Measurements from ENCODE around the gene CPTP. TPM values are rescaled to one million over a fixed set of nuclear protein-coding genes. Genes with fewer than 3 reads are reported as not detected.

CPTP gene
- total RNA-seq, 2 donors from 2014 or later, result 15.6 to 33.0 TPM

DNA sequence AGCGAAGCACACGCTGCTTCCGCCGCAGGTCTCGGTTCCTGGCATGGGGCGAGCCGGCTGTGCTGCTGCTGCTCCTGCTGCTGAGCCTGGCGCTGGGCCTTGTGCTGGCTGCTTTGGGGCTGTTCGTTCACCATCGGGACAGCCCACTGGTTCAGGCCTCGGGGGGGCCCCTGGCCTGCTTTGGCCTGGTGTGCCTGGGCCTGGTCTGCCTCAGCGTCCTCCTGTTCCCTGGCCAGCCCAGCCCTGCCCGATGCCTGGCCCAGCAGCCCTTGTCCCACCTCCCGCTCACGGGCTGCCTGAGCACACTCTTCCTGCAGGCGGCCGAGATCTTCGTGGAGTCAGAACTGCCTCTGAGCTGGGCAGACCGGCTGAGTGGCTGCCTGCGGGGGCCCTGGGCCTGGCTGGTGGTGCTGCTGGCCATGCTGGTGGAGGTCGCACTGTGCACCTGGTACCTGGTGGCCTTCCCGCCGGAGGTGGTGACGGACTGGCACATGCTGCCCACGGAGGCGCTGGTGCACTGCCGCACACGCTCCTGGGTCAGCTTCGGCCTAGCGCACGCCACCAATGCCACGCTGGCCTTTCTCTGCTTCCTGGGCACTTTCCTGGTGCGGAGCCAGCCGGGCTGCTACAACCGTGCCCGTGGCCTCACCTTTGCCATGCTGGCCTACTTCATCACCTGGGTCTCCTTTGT, 9.1 kb downstream of the CPTP start:
- Histone ChIP-seq H3K4me1 (peaks cover 10% of the 10 kb centered on the region), H3K27me3 (no peaks in the 10 kb centered on the region), H3K9me3 (no peaks in the 10 kb centered on the region), H3K27ac (no peak overlapping the region), H3K4me3 (no peak overlapping the region), H3K36me3 (replicated peaks in 1 of 2; ENCODE audit: insufficient read depth in 1 of 2, low read depth in 2 of 2) (peaks cover 0 to 4% of the 10 kb centered on the region in 2 donors)
- WGBS, 2 donors, result 70 to 78% methylated on average over 15 to 35 of the region's 36 CpGs
- DNase-seq, result peak in 2 of 4 donors; percentile 57 to 62
- TF ChIP-seq POLR2A (IDR thresholded peaks at IDR 0.05), result no peak
- TF ChIP-seq, protein P1, sequence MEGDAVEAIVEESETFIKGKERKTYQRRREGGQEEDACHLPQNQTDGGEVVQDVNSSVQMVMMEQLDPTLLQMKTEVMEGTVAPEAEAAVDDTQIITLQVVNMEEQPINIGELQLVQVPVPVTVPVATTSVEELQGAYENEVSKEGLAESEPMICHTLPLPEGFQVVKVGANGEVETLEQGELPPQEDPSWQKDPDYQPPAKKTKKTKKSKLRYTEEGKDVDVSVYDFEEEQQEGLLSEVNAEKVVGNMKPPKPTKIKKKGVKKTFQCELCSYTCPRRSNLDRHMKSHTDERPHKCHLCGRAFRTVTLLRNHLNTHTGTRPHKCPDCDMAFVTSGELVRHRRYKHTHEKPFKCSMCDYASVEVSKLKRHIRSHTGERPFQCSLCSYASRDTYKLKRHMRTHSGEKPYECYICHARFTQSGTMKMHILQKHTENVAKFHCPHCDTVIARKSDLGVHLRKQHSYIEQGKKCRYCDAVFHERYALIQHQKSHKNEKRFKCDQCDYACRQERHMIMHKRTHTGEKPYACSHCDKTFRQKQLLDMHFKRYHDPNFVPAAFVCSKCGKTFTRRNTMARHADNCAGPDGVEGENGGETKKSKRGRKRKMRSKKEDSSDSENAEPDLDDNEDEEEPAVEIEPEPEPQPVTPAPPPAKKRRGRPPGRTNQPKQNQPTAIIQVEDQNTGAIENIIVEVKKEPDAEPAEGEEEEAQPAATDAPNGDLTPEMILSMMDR (IDR thresholded peaks at IDR 0.05), result peak in 2 of 7 experiments; percentile 3 to 6
- no peak for ATAC-seq
- intact Hi-C loops (cut with DNase I), result no loop called here

DNA sequence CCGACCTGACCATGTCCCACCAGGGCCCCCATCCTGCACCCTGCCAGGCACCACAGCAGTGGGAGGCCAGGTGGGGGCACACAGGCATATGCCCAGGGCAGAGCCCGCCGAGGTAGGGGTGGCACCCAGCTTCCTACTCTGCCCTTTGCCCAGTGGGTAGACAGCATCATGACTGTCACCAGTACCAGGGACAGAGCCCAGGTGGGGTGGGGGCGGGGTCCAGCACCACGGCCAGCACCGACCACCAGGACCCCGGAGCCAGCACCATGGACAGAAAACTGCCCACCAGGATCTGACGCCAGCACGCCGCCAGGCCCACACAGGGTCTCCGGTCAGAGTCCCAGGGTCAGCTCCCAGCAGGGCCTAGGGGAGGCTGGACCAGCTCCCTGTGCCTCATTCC, 10.2 kb downstream of the CPTP start:
- intact Hi-C loops (cut with DNase I), result no loop called here
- DNase-seq (no peak), ATAC-seq (no peak)
- Histone ChIP-seq H3K36me3 (replicated peaks in 1 of 2; ENCODE audit: insufficient read depth in 1 of 2, low read depth in 2 of 2) (peaks cover 0 to 10% of the 10 kb centered on the region in 2 donors), H3K27me3 (no peaks in the 10 kb centered on the region), H3K9me3 (no peaks in the 10 kb centered on the region), H3K4me3 (no peak overlapping the region), H3K27ac (no peak overlapping the region), H3K4me1 (peaks cover 10% of the 10 kb centered on the region)
- WGBS, 2 donors, result 77 to 80% methylated on average over 1 to 9 of the region's 11 CpGs
- TF ChIP-seq, protein P1 (IDR thresholded peaks at IDR 0.05), result no peak
- no peak for TF ChIP-seq POLR2A (IDR thresholded peaks at IDR 0.05)

GRCh38 chr1:1335283-1335682, 10.7 kb downstream of the CPTP start:
- peaks cover 0 to 10% of the 10 kb centered on the region in 2 donors for H3K36me3 ChIP-seq (replicated peaks in 1 of 2; ENCODE audit: insufficient read depth in 1 of 2, low read depth in 2 of 2)
- no peaks in the 10 kb centered on the region for H3K27me3 ChIP-seq
- H3K4me1 ChIP-seq, result peaks cover 10% of the 10 kb centered on the region
- H3K4me3 ChIP-seq, result no peak overlapping the region
- intact Hi-C loops (cut with DNase I), result no loop called here
- DNase-seq, result no peak
- TF ChIP-seq POLR2A (IDR thresholded peaks at IDR 0.05), result no peak
- TF ChIP-seq, protein P1 (IDR thresholded peaks at IDR 0.05), result no peak
- 79 to 82% methylated on average over 12 to 16 of the region's 16 CpGs for WGBS, 2 donors
- ATAC-seq, result no peak
- no peaks in the 10 kb centered on the region for H3K9me3 ChIP-seq
- H3K27ac ChIP-seq, result no peak overlapping the region

DNA sequence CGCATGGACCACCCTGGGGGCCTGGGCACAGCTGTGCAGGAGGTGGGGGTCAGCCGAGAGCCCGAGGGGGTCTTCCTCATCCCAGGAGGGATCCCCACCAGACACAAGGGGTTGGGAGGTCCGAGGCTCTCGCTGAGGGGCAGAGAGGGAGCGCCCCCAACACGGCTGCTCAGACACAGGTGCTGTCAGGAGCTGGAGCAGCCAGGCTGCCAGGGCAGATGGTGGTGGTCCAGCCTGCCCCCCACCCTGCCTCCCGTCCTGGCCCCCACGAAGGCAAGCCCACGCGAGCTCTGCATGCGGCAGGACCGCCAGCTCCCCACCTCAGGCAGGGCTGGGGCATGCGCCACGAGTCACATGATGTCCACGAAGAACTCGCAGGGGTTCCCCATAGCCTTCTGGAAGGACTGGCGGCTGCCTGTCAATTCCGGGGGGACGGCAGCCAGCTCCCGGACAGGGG, 11.2 kb downstream of the CPTP start:
- Histone ChIP-seq H3K4me3 (no peak overlapping the region), H3K27me3 (no peaks in the 10 kb centered on the region), H3K9me3 (no peaks in the 10 kb centered on the region), H3K36me3 (replicated peaks in 1 of 2; ENCODE audit: insufficient read depth in 1 of 2, low read depth in 2 of 2) (peaks cover 0 to 10% of the 10 kb centered on the region in 2 donors), H3K27ac (no peak overlapping the region), H3K4me1 (peaks cover 10% of the 10 kb centered on the region)
- TF ChIP-seq POLR2A (IDR thresholded peaks at IDR 0.05), result no peak
- TF ChIP-seq, protein P1 (IDR thresholded peaks at IDR 0.05), result no peak
- DNase-seq (no peak), ATAC-seq (no peak)
- intact Hi-C loops (cut with DNase I), result no loop called here
- 93 to 95% methylated on average over 10 to 14 of the region's 21 CpGs for WGBS, 2 donors

DNA sequence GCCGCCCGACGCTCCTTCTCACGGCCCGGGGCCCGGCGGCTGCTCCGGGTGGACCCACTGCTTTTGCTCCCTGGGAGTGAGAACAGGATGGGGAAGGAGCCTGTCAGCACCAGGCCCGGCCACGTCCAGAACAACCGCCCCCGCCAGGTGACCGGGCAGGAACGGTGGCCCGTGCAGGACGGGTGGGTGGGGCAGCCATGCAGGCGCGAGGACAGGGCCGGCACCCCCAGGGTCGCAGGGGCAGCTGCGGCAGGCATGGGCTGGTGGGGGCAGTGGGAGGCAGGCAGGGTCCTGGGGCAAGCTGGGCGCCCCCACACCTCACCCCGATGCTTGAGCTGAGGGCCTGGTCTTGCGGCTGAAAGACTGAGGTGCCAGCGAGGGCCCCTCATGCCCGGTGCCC, 11.8 kb downstream of the CPTP start:
- Histone ChIP-seq H3K27me3 (no peaks in the 10 kb centered on the region), H3K9me3 (no peaks in the 10 kb centered on the region), H3K4me3 (no peak overlapping the region), H3K4me1 (peaks cover 10% of the 10 kb centered on the region), H3K27ac (no peak overlapping the region), H3K36me3 (replicated peaks in 1 of 2; ENCODE audit: insufficient read depth in 1 of 2, low read depth in 2 of 2) (peaks cover 0 to 12% of the 10 kb centered on the region in 2 donors)
- intact Hi-C loops (cut with DNase I), result no loop called here
- DNase-seq (no peak), ATAC-seq (no peak)
- TF ChIP-seq POLR2A (IDR thresholded peaks at IDR 0.05), result no peak
- TF ChIP-seq, protein P1 (IDR thresholded peaks at IDR 0.05), result no peak
- WGBS, 2 donors, result 92 to 93% methylated on average over 13 to 25 of the region's 26 CpGs
